PFSK-1 (cell line): ENCODE data around the gene CFAP61.

Source experiments
- FOXP2 ChIP-seq: optimal IDR thresholded peaks from 2 replicates; pipeline ENCODE3; 2011; ENCODE audit warnings: borderline replicate concordance, control low read depth, inconsistent platforms; ENCODE audit not compliant: insufficient read depth; ENCODE audit errors: extremely low read length, extremely low read depth
- POLR2AphosphoS5 ChIP-seq: IDR thresholded peaks from 2 replicates; pipeline ENCODE4 v1.6.1; 2012; ENCODE audit warnings: low read depth, mild to moderate bottlenecking, control low read depth, low read length, moderate library complexity
- SIN3A ChIP-seq: IDR thresholded peaks from 2 replicates; pipeline ENCODE4 v1.6.1; 2012; ENCODE audit warnings: mild to moderate bottlenecking, low read length, moderate library complexity, borderline replicate concordance; ENCODE audit not compliant: insufficient read depth
- TAF1 ChIP-seq: IDR thresholded peaks from 2 replicates; pipeline ENCODE4 v1.6.1; 2012; ENCODE audit warnings: low read length, control low read depth, borderline replicate concordance; ENCODE audit not compliant: insufficient read depth
- TF ChIP-seq, protein P1 (sequence below), 2 experiments: IDR thresholded peaks; 2 replicates each; pipeline versions ENCODE4 v1.6.1 to v1.8.0; 2011 to 2012; ENCODE audit warnings: low read depth in 2 of 2, low read length in 2 of 2, control low read depth in 1 of 2, inconsistent platforms in 1 of 2, mild to moderate bottlenecking in 1 of 2, moderate library complexity in 1 of 2; ENCODE audit not compliant: insufficient read depth in 1 of 2

The CFAP61 gene

DNA sequence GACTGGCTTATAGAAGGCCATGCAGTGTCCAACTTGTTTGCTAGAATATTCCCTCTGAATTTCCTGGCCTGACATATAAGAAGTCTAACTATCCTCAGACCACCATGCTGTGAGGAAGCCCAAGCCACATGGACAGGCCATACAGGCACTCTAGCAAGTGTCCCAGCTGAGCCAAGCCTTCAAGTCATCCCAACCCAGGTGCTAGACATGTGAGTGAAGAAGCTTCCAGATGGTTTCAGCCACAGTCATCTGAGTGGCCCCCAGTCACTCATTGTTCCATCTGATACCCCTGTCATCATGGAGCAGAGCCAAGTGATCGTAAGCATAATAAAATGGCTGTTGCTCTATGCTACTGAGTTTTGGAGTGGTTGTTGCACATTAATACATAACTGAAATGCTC, 269.6 kb downstream of the CFAP61 start:
- TF ChIP-seq POLR2AphosphoS5 (no peak), FOXP2 (no peak), TAF1 (no peak), SIN3A (no peak)
- TF ChIP-seq, protein P1, sequence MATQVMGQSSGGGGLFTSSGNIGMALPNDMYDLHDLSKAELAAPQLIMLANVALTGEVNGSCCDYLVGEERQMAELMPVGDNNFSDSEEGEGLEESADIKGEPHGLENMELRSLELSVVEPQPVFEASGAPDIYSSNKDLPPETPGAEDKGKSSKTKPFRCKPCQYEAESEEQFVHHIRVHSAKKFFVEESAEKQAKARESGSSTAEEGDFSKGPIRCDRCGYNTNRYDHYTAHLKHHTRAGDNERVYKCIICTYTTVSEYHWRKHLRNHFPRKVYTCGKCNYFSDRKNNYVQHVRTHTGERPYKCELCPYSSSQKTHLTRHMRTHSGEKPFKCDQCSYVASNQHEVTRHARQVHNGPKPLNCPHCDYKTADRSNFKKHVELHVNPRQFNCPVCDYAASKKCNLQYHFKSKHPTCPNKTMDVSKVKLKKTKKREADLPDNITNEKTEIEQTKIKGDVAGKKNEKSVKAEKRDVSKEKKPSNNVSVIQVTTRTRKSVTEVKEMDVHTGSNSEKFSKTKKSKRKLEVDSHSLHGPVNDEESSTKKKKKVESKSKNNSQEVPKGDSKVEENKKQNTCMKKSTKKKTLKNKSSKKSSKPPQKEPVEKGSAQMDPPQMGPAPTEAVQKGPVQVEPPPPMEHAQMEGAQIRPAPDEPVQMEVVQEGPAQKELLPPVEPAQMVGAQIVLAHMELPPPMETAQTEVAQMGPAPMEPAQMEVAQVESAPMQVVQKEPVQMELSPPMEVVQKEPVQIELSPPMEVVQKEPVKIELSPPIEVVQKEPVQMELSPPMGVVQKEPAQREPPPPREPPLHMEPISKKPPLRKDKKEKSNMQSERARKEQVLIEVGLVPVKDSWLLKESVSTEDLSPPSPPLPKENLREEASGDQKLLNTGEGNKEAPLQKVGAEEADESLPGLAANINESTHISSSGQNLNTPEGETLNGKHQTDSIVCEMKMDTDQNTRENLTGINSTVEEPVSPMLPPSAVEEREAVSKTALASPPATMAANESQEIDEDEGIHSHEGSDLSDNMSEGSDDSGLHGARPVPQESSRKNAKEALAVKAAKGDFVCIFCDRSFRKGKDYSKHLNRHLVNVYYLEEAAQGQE (IDR thresholded peaks at IDR 0.05; ENCODE audit: insufficient read depth in 1 of 2, low read depth in 2 of 2, low read length in 2 of 2): no peak

DNA sequence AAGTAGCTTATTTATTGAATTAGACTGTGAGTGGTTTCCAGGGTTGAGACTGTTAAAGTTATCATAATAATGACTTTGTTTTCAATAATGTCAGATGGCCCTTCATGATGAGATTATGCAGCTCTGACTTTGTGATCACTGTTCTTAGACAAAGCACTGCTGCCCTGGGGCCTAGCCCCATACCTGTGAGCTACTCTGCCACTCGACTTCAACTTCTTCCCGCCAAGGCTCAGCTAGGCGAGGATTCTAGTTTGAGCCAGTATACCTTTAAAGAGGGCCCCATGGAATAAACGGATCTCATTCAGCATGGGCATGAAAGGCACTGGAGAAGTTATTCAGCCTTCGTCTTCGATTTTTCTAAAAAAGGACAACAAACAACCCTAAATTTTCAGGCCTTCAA, 270.6 kb downstream of the CFAP61 start:
- TF ChIP-seq, protein P1 (IDR thresholded peaks at IDR 0.05; ENCODE audit: insufficient read depth in 1 of 2, low read depth in 2 of 2, low read length in 2 of 2): no peak

DNA sequence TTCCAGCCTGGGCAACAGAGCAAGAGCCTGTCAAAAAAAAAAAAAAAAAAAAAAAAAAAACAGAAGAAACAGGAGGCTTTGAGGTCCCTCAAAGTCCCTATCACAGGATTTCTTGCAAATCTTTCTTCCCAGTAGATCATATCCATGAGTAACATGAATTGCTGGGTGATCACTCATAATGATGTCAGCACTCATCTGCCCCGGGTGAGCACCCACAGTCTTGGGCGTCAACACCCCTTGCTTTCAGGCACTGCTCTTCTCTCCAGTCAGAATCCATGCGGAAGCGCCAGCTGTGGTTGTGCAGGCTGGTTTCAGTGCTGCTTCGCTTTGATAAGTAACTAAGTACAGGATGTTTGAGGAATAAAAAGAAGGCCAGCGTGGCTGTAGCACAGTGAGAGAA, 275.4 kb downstream of the CFAP61 start:
- no peak for TF ChIP-seq FOXP2
- TF ChIP-seq POLR2AphosphoS5: no peak
- TF ChIP-seq TAF1: no peak
- TF ChIP-seq SIN3A: no peak
- TF ChIP-seq, protein P1 (IDR thresholded peaks at IDR 0.05; ENCODE audit: insufficient read depth in 1 of 2, low read depth in 2 of 2, low read length in 2 of 2): no peak

DNA sequence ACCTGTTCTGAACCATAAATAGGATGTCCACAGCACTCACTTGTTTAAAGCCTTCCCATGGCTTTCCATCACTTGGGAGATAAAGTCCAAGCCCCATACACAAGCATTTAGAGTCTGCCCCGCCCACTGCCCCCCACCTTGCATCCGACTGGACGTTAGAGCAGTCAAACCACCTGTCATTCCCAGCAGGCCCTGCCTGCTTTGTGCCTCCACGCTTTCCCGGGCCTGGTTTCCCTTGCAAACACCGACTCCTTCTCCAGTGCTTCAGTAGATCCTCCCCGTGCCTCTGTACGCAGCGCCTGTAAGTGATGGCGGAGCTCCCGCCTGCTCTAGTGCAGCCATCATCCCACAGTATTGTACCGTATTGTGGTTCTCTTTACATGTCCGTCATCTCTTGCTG, 277.2 kb downstream of the CFAP61 start:
- TF ChIP-seq, protein P1 (IDR thresholded peaks at IDR 0.05; ENCODE audit: insufficient read depth in 1 of 2, low read depth in 2 of 2, low read length in 2 of 2): no peak
- TF ChIP-seq TAF1 (no peak), FOXP2 (no peak), SIN3A (no peak), POLR2AphosphoS5 (no peak)

DNA sequence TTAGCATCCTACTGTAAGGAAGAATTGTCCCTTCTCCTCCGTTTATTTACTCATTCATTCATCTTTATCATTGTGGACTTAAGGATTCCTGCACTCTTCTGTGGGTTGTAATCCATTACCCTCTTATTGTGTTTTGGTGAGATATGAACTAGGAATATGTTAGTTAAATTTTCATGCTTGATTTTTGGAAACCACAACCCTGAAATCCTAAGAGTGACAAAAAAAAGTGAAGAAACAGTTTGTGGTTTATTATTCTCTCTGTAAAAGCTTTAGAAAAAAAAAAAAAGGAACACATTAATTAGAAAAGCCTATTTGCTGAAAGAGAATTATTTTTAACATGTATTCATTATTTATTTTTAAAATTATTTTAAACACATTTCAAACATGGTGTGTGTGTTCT, 278.8 kb downstream of the CFAP61 start:
- TF ChIP-seq POLR2AphosphoS5 (no peak), SIN3A (no peak), TAF1 (no peak), FOXP2 (no peak)
- TF ChIP-seq, protein P1 (IDR thresholded peaks at IDR 0.05; ENCODE audit: insufficient read depth in 1 of 2, low read depth in 2 of 2, low read length in 2 of 2): no peak
